T-helper 2 cell (primary cell): ENCODE results near the gene MOGAT2.

ENCODE experiments used
- DNase-seq, 5 experiments: peaks; one replicate each; pipeline versions ENCODE4 v3.0.0 to v3.0.0-alpha.2; 2012 to 2022

The MOGAT2 gene

GRCh38 chr11:75781296-75781695 is 63.7 kb downstream of the MOGAT2 start:
- DNase-seq, result no peak

- DNase-seq, result no peak
Measured at GRCh38 chr11:75781831-75782230, 64.2 kb downstream of the MOGAT2 start.
